HFF-Myc (cell line): Measurements from ENCODE around the gene MTG2.

Source experiments
- DNase-seq: peaks from one replicate; pipeline ENCODE4 v3.0.0-alpha.2; 2011; ENCODE audit warnings: low read depth; ENCODE audit errors: extremely low read depth
- H3K4me3 ChIP-seq: replicated peaks from 2 replicates; pipeline ENCODE4 v1.5.1; 2011; ENCODE audit warnings: low read depth, mild to moderate bottlenecking, control low read depth, low read length
- TF ChIP-seq, protein P1 (sequence below): IDR thresholded peaks from 2 replicates; pipeline ENCODE4 v1.5.1; 2012; ENCODE audit warnings: mild to moderate bottlenecking, low read depth, low read length, control low read depth; ENCODE audit errors: missing control alignments

The MTG2 gene

GRCh38 chr20:62248890-62249560 lies 66.2 kb downstream of the MTG2 start:
- no peak for DNase-seq
- no peak overlapping the region for H3K4me3 ChIP-seq
- TF ChIP-seq, protein P1, sequence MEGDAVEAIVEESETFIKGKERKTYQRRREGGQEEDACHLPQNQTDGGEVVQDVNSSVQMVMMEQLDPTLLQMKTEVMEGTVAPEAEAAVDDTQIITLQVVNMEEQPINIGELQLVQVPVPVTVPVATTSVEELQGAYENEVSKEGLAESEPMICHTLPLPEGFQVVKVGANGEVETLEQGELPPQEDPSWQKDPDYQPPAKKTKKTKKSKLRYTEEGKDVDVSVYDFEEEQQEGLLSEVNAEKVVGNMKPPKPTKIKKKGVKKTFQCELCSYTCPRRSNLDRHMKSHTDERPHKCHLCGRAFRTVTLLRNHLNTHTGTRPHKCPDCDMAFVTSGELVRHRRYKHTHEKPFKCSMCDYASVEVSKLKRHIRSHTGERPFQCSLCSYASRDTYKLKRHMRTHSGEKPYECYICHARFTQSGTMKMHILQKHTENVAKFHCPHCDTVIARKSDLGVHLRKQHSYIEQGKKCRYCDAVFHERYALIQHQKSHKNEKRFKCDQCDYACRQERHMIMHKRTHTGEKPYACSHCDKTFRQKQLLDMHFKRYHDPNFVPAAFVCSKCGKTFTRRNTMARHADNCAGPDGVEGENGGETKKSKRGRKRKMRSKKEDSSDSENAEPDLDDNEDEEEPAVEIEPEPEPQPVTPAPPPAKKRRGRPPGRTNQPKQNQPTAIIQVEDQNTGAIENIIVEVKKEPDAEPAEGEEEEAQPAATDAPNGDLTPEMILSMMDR = no peak

GRCh38 chr20:62252342-62252966 lies 69.6 kb downstream of the MTG2 start:
- DNase-seq = no peak
- no peak overlapping the region for H3K4me3 ChIP-seq
- TF ChIP-seq, protein P1 = no peak
